GM12865 (cell line): Measurements from ENCODE around the gene EPB41L2.

ENCODE experiments used
- DNase-seq: peaks from one replicate; pipeline ENCODE4 v3.0.0; 2010; ENCODE audit warnings: low read depth
- H3K4me3 ChIP-seq: 2 replicates; pipeline ENCODE4 v1.5.1; 2011; ENCODE audit warnings: mild to moderate bottlenecking, low read depth, low read length, control low read depth
- TF ChIP-seq, protein P1 (sequence below): IDR thresholded peaks from 2 replicates; pipeline ENCODE4 v1.5.1; 2011; ENCODE audit warnings: low read length, control low read depth, low read depth, inconsistent platforms; ENCODE audit not compliant: insufficient read depth; ENCODE audit errors: missing control alignments

Gene EPB41L2

GRCh38 chr6:130896249-130896648 lies 166.8 kb downstream of the EPB41L2 start:
- TF ChIP-seq, protein P1, sequence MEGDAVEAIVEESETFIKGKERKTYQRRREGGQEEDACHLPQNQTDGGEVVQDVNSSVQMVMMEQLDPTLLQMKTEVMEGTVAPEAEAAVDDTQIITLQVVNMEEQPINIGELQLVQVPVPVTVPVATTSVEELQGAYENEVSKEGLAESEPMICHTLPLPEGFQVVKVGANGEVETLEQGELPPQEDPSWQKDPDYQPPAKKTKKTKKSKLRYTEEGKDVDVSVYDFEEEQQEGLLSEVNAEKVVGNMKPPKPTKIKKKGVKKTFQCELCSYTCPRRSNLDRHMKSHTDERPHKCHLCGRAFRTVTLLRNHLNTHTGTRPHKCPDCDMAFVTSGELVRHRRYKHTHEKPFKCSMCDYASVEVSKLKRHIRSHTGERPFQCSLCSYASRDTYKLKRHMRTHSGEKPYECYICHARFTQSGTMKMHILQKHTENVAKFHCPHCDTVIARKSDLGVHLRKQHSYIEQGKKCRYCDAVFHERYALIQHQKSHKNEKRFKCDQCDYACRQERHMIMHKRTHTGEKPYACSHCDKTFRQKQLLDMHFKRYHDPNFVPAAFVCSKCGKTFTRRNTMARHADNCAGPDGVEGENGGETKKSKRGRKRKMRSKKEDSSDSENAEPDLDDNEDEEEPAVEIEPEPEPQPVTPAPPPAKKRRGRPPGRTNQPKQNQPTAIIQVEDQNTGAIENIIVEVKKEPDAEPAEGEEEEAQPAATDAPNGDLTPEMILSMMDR: no peak
- DNase-seq: no peak
- H3K4me3 ChIP-seq: no peak overlapping the region

- TF ChIP-seq, protein P1: no peak
- no peak overlapping the region for H3K4me3 ChIP-seq
- no peak for DNase-seq
Observed at GRCh38 chr6:130895516-130895915, 167.5 kb downstream of the EPB41L2 start.

DNA sequence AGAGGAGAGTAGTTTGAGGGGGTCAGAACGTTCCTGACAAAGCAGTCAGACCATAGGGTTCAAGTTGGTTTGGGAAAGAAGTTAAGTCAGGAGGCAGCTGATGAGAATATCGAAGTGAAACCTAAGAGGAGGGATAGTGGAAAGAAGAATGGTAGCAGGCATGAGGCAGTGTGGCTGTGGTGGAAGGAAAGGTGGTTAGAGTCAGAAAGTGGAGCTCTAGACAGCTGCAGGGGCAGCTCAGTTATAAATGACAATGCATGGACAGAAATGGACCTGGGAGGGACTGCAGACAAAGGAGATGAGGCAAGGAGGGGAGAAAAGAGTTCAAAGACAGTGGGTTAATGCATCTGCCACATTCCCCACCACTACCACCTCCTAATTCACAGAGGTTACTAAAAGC lies 169.3 kb downstream of the EPB41L2 start:
- DNase-seq: no peak
- H3K4me3 ChIP-seq: no peak overlapping the region
- TF ChIP-seq, protein P1: no peak

DNA sequence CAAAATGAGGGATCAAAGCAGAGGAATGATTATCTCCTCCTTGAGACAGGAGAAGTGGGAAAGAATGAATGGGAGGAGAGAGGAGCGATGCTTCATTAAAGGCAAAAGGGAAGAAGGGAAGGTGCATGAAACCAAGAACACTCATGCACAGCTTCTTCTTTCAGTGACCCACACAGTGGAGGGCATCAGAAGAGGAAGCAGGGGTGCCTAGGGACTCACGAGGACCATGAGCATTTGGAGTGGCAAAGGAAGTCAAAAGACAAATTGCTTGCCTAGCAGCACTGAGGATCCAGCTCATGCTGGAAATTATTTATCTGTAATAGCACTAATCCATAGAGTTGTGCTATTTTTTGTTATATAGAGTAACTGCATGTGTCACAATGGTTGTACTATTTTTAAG lies 169.8 kb downstream of the EPB41L2 start:
- no peak overlapping the region for H3K4me3 ChIP-seq
- DNase-seq: no peak
- TF ChIP-seq, protein P1: no peak

GRCh38 chr6:130890521-130890971 lies 172.5 kb downstream of the EPB41L2 start:
- TF ChIP-seq, protein P1: no peak
- H3K4me3 ChIP-seq: no peak overlapping the region
- DNase-seq: no peak

GRCh38 chr6:130889423-130889822 lies 173.6 kb downstream of the EPB41L2 start:
- DNase-seq: no peak
- TF ChIP-seq, protein P1: no peak
- no peak overlapping the region for H3K4me3 ChIP-seq

- no peak for DNase-seq
- TF ChIP-seq, protein P1: no peak
- H3K4me3 ChIP-seq: no peak overlapping the region
Observed at GRCh38 chr6:130888246-130888645, 174.8 kb downstream of the EPB41L2 start.
